Measurements from ENCODE around the gene SDK1.
A peak's percentile ranks its signal among the peaks of the same experiment; 100 is the strongest.

The SDK1 gene

DNA sequence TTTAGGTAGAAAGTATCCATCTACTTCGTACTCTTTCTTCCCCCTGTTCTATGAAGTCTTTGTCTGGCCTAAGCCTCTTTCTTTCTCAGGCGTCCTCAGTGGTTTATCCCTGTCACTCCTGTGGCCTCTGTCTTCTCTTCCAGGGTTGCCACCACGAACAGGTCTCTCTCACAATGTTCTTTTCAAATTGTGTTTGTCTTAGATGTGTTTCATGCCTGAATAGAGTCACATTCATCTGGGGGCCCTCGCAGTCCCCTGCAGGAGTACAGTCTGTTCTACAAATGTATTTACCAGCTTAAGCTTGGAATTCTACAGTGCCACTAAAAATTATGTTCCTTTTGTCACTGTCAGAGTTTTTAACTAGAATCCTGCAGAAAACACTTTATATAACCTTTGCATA is 700.7 kb downstream of the SDK1 start:
- no peak for DNase-seq

GRCh38 chr7:4003503-4003902 is 702.5 kb downstream of the SDK1 start:
- DNase-seq, result no peak

DNA sequence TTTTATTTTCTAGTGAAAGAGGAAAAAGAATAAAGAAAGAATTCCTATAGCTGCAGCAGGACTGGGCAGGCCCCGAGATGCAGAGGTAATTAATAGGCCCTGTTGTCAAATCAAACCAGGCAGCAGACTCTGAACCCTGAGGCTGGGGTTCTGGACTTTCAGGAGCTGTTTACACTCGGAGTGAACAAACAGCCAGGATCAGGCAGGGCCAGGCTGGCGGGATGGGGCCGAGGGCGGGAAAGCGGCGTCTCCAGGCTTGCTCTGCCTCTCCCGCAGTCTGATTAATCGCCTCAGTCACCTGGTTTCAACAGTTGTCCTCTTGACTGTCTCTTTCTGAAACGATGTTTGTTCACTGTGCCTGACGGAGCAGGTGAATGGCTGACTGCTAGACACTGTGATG is 705.6 kb downstream of the SDK1 start:
- peak; percentile 87 for DNase-seq

DNA sequence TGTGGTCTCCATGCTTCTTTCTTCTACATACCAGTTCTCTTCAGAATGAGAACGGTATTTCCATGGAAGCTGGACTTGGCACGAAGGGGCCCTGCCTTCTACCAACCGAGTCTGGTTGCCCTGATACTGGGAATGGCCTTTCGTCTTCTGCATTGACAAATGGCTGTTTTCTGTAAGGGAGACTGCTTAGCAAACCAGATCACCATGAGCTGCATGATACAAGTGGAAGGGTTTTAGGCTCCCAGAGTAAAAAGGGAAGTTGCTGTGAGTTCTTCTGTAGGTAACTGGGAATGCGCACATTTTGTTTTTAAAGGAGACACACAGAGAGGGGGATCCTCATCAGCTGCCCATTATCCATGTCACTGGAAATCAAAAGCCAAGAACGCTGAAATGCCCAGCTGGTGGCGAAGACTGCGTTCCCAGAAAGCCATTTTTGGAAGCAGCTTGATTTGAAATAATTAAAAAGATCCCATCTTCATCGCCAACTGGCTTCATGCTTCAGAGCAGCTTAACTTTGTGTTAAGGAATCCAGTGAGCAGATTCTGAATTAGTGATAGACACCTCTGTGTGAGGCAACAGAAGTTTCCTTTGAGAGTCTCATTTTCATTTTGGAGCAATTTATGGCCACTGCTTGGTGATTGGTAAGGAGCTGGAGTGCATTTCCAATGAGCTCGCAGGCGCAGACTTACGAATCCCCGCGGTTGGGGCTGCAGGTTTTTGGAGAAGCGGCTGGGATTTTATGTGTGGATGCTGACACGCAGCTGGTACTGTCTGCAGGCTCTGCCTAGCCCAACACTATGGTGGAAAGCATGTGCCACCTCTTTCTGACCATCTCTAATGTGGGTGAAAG is 708.4 kb downstream of the SDK1 start:
- DNase-seq, result no peak

GRCh38 chr7:4010061-4010605 is 709.1 kb downstream of the SDK1 start:
- DNase-seq, result no peak

GRCh38 chr7:4010923-4011656 is 710.0 kb downstream of the SDK1 start:
- no peak for DNase-seq

DNA sequence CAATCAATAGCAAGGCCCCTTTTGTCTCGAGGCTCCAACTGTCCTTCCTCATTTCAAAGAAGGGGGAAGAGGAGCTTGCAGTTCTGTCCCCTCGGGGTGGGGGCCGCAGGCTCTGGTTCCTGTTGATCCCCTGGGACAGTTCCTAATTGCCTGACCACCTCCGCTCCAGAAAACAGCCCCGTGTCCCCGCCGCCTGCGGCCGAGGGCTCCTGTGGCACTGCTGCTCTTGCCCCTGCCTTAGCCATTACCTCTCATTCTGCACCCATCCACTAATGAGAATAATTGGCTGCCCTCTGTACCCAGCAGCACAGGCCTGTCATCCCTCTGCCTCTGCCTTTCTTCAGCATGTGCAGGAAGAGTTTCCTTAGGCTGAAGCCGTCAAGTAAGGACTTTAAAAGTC is 712.7 kb downstream of the SDK1 start:
- DNase-seq, result no peak

DNA sequence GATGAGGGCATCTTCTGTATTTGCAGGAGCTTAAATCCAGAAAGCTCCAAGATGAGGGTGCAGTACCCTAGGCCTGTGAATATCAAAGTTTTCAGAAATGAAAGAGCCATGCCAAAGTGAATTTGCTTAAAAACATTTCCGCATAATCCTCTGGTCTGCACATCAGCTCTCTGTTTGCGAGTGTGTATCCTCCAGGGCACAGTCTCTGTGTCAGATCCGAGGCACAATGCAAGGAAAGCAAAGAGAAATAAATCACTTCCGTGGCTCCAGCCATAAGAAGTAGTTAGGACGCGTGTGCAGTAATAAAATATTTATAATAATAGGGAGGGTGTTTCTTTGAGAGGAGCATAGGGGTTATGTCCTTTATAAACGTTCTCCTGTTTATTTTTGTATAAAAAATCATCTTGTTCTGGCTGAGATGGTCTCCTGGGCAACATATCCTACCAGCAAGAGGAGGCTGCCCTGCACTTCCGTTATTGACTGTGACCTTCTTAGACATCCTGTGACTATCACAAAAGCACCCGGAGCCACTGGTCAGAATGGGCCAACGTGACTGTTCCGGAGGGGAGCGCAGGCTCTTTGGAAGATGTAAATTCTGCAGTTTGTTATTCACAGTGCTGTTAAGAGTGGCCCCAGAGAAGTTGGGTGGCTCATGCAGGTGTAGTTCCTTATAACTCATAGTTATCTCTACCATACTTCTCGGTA is 713.4 kb downstream of the SDK1 start:
- no peak for DNase-seq

- peak; percentile 28 for DNase-seq
Measured at GRCh38 chr7:4015371-4015770, 714.3 kb downstream of the SDK1 start.

- DNase-seq, result no peak
Measured at GRCh38 chr7:4015996-4016395, 714.9 kb downstream of the SDK1 start.

DNA sequence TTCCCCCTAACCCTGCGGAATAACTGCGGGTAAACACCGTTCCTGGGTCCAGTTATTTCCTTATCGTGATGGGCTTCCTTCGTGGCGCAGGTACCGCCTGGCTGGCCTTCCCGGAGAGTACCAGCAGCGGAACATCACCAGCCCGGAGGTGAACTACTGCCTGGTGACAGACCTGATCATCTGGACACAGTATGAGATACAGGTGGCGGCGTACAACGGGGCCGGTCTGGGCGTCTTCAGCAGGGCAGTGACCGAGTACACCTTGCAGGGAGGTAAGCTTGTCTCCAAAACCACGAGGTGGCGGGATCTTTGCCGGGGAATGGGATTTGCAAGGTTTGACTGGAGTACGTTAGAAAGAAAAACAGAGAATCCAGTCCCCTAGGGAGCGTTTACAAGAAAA is 716.0 kb downstream of the SDK1 start:
- no peak for DNase-seq

DNA sequence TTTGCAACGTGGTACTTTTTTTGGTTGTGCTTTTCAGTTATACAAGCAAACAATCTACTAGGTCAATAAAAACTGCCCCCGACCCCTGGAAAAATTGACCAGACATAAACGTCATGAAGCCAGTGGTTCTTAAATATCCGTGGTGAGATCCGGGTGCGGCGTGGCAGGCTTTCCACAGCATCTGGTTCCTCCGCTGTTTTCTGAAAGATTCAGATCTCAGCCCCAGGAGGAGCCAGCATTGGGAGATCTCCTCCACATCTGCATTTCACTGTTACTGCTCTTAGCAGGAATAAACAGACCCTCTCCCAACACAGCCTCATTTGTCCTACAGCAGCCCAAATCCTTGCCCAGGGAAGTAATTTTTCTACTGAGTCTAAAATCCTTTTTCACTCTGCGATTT is 716.7 kb downstream of the SDK1 start:
- no peak for DNase-seq

GRCh38 chr7:4018601-4019316 is 717.7 kb downstream of the SDK1 start:
- no peak for DNase-seq

DNA sequence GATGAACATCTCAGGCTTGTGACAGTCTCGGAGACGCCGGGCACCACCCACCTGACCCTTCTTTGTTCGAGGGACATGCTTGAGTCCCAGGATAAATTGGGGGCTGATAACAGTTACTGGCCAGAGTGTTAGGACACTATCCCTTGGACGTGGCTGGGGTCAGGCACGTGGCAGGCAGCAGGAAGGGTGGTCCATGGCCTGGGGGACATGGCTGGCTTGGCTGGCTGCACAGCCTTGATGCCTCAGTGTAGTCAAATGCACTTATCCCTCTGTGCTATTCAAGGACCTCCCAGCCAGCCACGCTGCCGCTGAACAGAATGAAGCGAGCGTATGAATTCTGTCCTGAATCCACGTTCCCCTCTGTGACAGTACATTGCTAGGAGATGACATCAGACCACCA is 719.0 kb downstream of the SDK1 start:
- no peak for DNase-seq

- no peak for DNase-seq
Measured at GRCh38 chr7:4021413-4021812, 720.4 kb downstream of the SDK1 start.

GRCh38 chr7:4022265-4022664 is 721.2 kb downstream of the SDK1 start:
- no peak for DNase-seq

- no peak for DNase-seq
Measured at GRCh38 chr7:4023502-4023901, 722.5 kb downstream of the SDK1 start.

DNA sequence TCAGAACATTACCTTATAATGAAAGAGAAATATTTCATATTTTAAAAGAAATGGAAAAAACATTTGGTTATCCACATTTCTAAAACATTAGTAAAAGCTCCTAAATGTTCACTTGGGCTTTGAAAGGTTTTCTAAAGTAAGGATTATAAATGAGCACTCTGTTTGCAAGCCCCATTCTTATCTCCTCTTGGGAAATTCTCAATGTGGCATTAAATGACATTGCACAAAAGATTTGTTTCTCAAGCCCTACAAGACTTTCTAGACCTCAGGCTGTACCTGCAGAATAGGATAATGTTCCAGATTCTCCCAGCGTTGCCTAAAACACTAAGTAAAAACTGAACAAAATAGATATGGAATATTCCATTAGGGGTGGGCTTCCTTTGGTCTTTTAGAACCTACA is 723.1 kb downstream of the SDK1 start:
- DNase-seq, result no peak

- DNase-seq, result no peak
Measured at GRCh38 chr7:4024806-4025205, 723.8 kb downstream of the SDK1 start.

- DNase-seq, result no peak
Measured at GRCh38 chr7:4025210-4025609, 724.2 kb downstream of the SDK1 start.

DNA sequence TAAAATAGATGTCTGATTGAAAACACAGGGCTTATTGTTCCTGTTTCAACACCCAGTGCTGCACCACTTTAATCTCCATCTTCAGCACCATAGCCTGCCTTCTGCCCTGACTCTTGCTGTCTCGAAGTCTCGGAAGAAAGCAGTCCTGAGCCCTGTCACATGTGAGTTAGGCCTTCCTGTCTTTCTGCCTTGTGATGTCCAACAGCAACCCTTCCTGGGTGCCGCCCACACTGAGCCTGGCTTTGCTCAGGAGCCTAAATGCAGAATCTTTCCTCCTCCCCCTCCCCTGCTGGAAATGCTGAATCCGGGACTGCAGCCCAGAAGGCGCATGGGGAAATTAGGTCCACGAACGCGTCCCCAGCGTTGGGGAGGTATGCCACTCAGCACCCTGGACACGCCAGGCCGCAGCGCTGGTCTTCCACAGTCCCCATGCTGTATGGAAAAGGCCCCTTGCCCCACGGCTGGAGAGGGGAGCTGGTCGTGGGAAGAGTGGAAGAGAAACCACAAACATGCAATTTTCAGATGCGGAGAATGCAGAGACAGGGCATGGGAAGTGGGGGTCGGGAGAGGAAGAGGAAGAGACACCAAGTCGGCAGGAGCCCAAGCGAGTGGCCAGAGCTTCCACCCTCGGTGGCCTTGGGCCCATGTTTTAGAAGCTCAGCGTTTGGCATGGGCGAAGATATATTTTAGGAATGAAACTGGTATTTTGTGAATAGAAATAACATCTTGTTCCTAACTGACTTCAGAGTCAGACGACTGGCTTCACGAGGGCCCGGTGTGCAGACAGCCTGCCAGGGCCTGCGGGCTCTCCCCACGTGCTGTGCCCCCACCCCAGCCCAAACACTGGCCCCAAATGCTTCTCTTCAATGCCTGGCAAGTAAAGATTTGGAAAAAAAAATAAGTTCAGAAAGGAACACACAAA is 724.9 kb downstream of the SDK1 start:
- DNase-seq, result no peak

Data from NCI-H345 (cell line).